A549 (cell line): Measurements from ENCODE around the gene LIPT2. TPM values are rescaled to one million over a fixed set of nuclear protein-coding genes. Genes with fewer than 3 reads are reported as not detected.

Source experiments
- ATAC-seq, 2 experiments: fragments of 200-7000 bp in 1 of 2; fragments of >200 bp in 1 of 2; cut with Nextera tagmentation in 1 of 2; cut with Tn5 transposase in 1 of 2; 3 replicates each; pipeline versions ENCODE4 v1.8.0 to v1.9.1; 2018 to 2020; ENCODE audit warnings: mild to moderate bottlenecking in 1 of 2, moderate library complexity in 1 of 2
- CTCF ChIA-PET: fragments of 300-600 bp; sonication (Branson Sonifier 250); formaldehyde crosslinking; extraction: SDS; loops from one replicate; lab custom pipeline; 2021; ENCODE audit warnings: antibody characterized with exemption, inconsistent platforms; lab: Yijun Ruan, JAX
- POLR2A ChIA-PET: fragments of 350-600 bp; formaldehyde crosslinking; extraction: SDS; loops from one replicate; lab custom pipeline; 2021; ENCODE audit warnings: antibody characterized with exemption, inconsistent platforms; lab: Yijun Ruan, JAX
- DNase-seq, 2 experiments: peaks; one replicate each; pipeline versions ENCODE4 v3.0.0 to v3.0.0-alpha.2; 2011 to 2016; ENCODE audit warnings: low read depth in 1 of 2, low spot score in 1 of 2
- FAIRE-seq: peaks from 2 replicates; lab custom pipeline; 2011; peaks lifted over from hg19 to GRCh38; lab: Jason Lieb, UNC
- H3K27ac ChIP-seq, 2 experiments: fragments of >200 bp; sonication (Bioruptor Twin); formaldehyde crosslinking; 3 replicates each; pipeline ENCODE4 v1.5.1; 2016 to 2017
- H3K4me1 ChIP-seq: fragments of >200 bp; sonication (Bioruptor Twin); formaldehyde crosslinking; 3 replicates; pipeline ENCODE4 v1.6.1; 2016
- H3K4me2 ChIP-seq: fragments of >200 bp; sonication (Bioruptor Twin); formaldehyde crosslinking; 3 replicates; pipeline ENCODE4 v1.6.1; 2016
- H3K4me3 ChIP-seq: fragments of >200 bp; sonication (Bioruptor Twin); formaldehyde crosslinking; 3 replicates; pipeline ENCODE4 v1.5.1; 2016
- H3K9me3 ChIP-seq: fragments of >200 bp; sonication (Bioruptor Twin); formaldehyde crosslinking; 3 replicates; pipeline ENCODE4 v1.6.1; 2016
- ATOH8 ChIP-seq: fragments of 250-450 bp; sonication (Bioruptor Pico); IDR thresholded peaks from 2 replicates; pipeline ENCODE4 v1.5.0; 2020; ENCODE audit warnings: low read depth, mild to moderate bottlenecking, moderate library complexity
- BCL3 ChIP-seq: fragments of >200 bp; sonication (Bioruptor Twin); formaldehyde crosslinking; IDR thresholded peaks from 3 replicates; pipeline ENCODE4 v1.6.1; 2016
- CBX2 ChIP-seq: fragments of 200-600 bp; sonication (generic); IDR thresholded peaks from 2 replicates; pipeline ENCODE4 v1.6.1; 2016; ENCODE audit warnings: low read depth, mild to moderate bottlenecking, borderline replicate concordance
- CBX8 ChIP-seq: fragments of 200-600 bp; sonication (generic); IDR thresholded peaks from 2 replicates; pipeline ENCODE4 v1.6.1; 2016
- CHD4 ChIP-seq: fragments of 200-600 bp; sonication (generic); IDR thresholded peaks from 2 replicates; pipeline ENCODE4 v1.6.1; 2016; ENCODE audit warnings: antibody characterized with exemption, mild to moderate bottlenecking, borderline replicate concordance
- CTCF ChIP-seq: fragments of >200 bp; sonication (Bioruptor Twin); formaldehyde crosslinking; IDR thresholded peaks from 3 replicates; pipeline ENCODE4 v1.5.1; 2016
- EHF ChIP-seq: fragments of 250-450 bp; sonication (Bioruptor Pico); IDR thresholded peaks from 2 replicates; pipeline ENCODE4 v1.5.0; 2020; ENCODE audit warnings: mild to moderate bottlenecking
- ELK1 ChIP-seq: fragments of 150-350 bp; IDR thresholded peaks from 2 replicates; pipeline ENCODE4 v1.6.1; 2014; ENCODE audit warnings: low read depth, mild to moderate bottlenecking, low read length
- EP300 ChIP-seq, 2 experiments: fragments of >200 bp; sonication (Bioruptor Twin); formaldehyde crosslinking; IDR thresholded peaks; 2 replicates in 1 of 2; 3 replicates in 1 of 2; pipeline ENCODE4 v1.6.1; 2016 to 2017
- FOXS1 ChIP-seq: fragments of 250-450 bp; sonication (Bioruptor Pico); IDR thresholded peaks from 2 replicates; pipeline ENCODE4 v1.5.0; 2020; ENCODE audit warnings: mild to moderate bottlenecking, moderate library complexity
- HES2 ChIP-seq: fragments of >200 bp; sonication (Bioruptor Twin); formaldehyde crosslinking; IDR thresholded peaks from 2 replicates; pipeline ENCODE4 v1.6.1; 2016
- JUN ChIP-seq, 2 experiments: fragments of >200 bp; sonication (Bioruptor Twin); formaldehyde crosslinking; IDR thresholded peaks; 2 replicates in 1 of 2; 3 replicates in 1 of 2; pipeline ENCODE4 v1.6.1; 2016 to 2017
- JUNB ChIP-seq: fragments of >200 bp; sonication (Bioruptor Twin); formaldehyde crosslinking; IDR thresholded peaks from 2 replicates; pipeline ENCODE4 v1.6.1; 2016
- KDM5A ChIP-seq: fragments of 200-600 bp; sonication (generic); IDR thresholded peaks from 2 replicates; pipeline ENCODE4 v1.6.1; 2016; ENCODE audit warnings: antibody characterized with exemption, mild to moderate bottlenecking
- MAFK ChIP-seq: fragments of 450-650 bp; IDR thresholded peaks from 2 replicates; pipeline ENCODE4 v1.6.1; 2014; ENCODE audit not compliant: partially characterized antibody
- MAX ChIP-seq: IDR thresholded peaks from 2 replicates; pipeline ENCODE4 v1.6.1; 2012
- MAZ ChIP-seq: fragments of 150-350 bp; IDR thresholded peaks from 2 replicates; pipeline ENCODE4 v1.6.1; 2014; ENCODE audit warnings: antibody characterized with exemption, low read depth, low read length, borderline replicate concordance
- MYC ChIP-seq: IDR thresholded peaks from 2 replicates; pipeline ENCODE4 v1.6.1; 2012; ENCODE audit warnings: mild to moderate bottlenecking, inconsistent platforms, low read length, improper control_type of control experiment, borderline replicate concordance
- NPAS2 ChIP-seq: fragments of 250-450 bp; sonication (Bioruptor Pico); IDR thresholded peaks from 2 replicates; pipeline ENCODE4 v1.8.0; 2022; ENCODE audit warnings: mild to moderate bottlenecking, moderate library complexity, borderline replicate concordance
- NR3C1 ChIP-seq: fragments of >200 bp; sonication (Bioruptor Twin); formaldehyde crosslinking; IDR thresholded peaks from 3 replicates; pipeline ENCODE4 v1.6.1; 2017
- PBX3 ChIP-seq: IDR thresholded peaks from 2 replicates; pipeline ENCODE4 v1.6.1; 2012
- PHF8 ChIP-seq: fragments of 200-600 bp; sonication (generic); IDR thresholded peaks from 2 replicates; pipeline ENCODE4 v1.6.1; 2016; ENCODE audit warnings: low read depth, mild to moderate bottlenecking, antibody characterized with exemption, moderate library complexity, borderline replicate concordance
- POLR2A ChIP-seq: IDR thresholded peaks from 2 replicates; pipeline ENCODE4 v1.6.1; 2012; ENCODE audit warnings: mild to moderate bottlenecking, low read length
- RFX5 ChIP-seq: fragments of 450-650 bp; IDR thresholded peaks from 2 replicates; pipeline ENCODE4 v1.7.1; 2014; ENCODE audit warnings: antibody characterized with exemption, mild to moderate bottlenecking, moderate library complexity
- RNF2 ChIP-seq: fragments of 200-600 bp; sonication (generic); IDR thresholded peaks from 2 replicates; pipeline ENCODE4 v1.6.1; 2016; ENCODE audit warnings: low read depth, mild to moderate bottlenecking, antibody characterized with exemption, moderate library complexity, borderline replicate concordance
- SMC3 ChIP-seq: fragments of >200 bp; sonication (Bioruptor Twin); formaldehyde crosslinking; IDR thresholded peaks from 3 replicates; pipeline ENCODE4 v1.6.1; 2018; ENCODE audit warnings: inconsistent platforms
- SREBF2 ChIP-seq: fragments of 450-650 bp; IDR thresholded peaks from 2 replicates; pipeline ENCODE4 v1.6.1; 2014; ENCODE audit warnings: mild to moderate bottlenecking, moderate library complexity
- TFCP2L1 ChIP-seq: fragments of 250-450 bp; sonication (Bioruptor Pico); IDR thresholded peaks from 2 replicates; pipeline ENCODE4 v1.5.0; 2021; ENCODE audit warnings: mild to moderate bottlenecking
- ZFP36 ChIP-seq: fragments of 450-650 bp; IDR thresholded peaks from 2 replicates; pipeline ENCODE4 v1.6.1; 2014; ENCODE audit warnings: borderline replicate concordance; ENCODE audit not compliant: partially characterized antibody
- WGBS: methylation state at CpG from one replicate; pipeline ENCODE4 v1.1.6; 2017; ENCODE audit errors: missing lambda C conversion rate; 5-methylcytosine and 5-hydroxymethylcytosine counted together
- polyA plus RNA-seq, 4 experiments: library from polyadenylated mRNA; depleted of rRNA in 3 of 4; stranded (reverse); fragments of >200 nt; fragmentation: RNase III in 1 of 4; extraction: RNeasy Plus Mini Kit Qiagen cat#74134 plus additional on column Dnase treatment in 1 of 4; gene quantifications; 2 replicates in 3 of 4; 3 replicates in 1 of 4; pipeline ENCODE4 v1.2.3, GENCODE V29; 2011 to 2017

LIPT2 gene
- polyA plus RNA-seq, 2 of the 4 experiments (the other 2 are of a cell fraction), result 4.8 to 9.8 TPM

GRCh38 chr11:74473382-74474173 is 19.9 kb downstream of the LIPT2 start:
- Histone ChIP-seq H3K4me2 (no peak overlapping the region), H3K27ac (no peak overlapping the region), H3K4me1 (no peaks in the 10 kb centered on the region), H3K9me3 (no peaks in the 10 kb centered on the region), H3K4me3 (no peak overlapping the region)
- DNase-seq, result no peak
- ChIA-PET POLR2A (no interaction called here), CTCF (interaction anchor here (0.7 to 1.4 kb wide), 2 partner anchors 24 to 521 kb away, joined by 3 read pairs; no protein-coding TSS in a partner anchor)
- no peak for FAIRE-seq
- 58% methylated on average over 10 of the region's 10 CpGs for WGBS
- no peak for ATAC-seq
- TF ChIP-seq NR3C1 (no peak), EHF (CRISPR knock-in tag) (no peak), ZFP36 (no peak), PBX3 (no peak), NPAS2 (no peak), MAFK (no peak), ELK1 (no peak), MAX (no peak), SMC3 (no peak), CHD4 (no peak), JUN (IDR thresholded peaks at IDR 0.05) (no peak), HES2 (no peak), RNF2 (no peak), CBX2 (no peak), PHF8 (no peak), TFCP2L1 (no peak), BCL3 (no peak), SREBF2 (no peak)
- TF ChIP-seq, all 56 proteins: peak for 0

- POLR2A ChIA-PET, result interaction anchor here (1.3 kb wide), 1 partner anchor 22 kb away, joined by 3 read pairs; the partner anchor contains the start of gene LIPT2
- Histone ChIP-seq H3K27ac (no peak overlapping the region), H3K4me3 (no peak overlapping the region), H3K4me2 (no peak overlapping the region), H3K4me1 (no peaks in the 10 kb centered on the region), H3K9me3 (no peaks in the 10 kb centered on the region)
- ATAC-seq (no peak), DNase-seq (no peak), FAIRE-seq (no peak)
- CTCF ChIA-PET, result interaction anchor here (1.3 to 2.5 kb wide), 4 partner anchors 13 to 22 kb away, joined by 3 to 11 read pairs (median 6); partner anchors contain the start of gene LIPT2
- TF ChIP-seq EP300 (IDR thresholded peaks at IDR 0.05) (no peak), KDM5A (no peak), ATOH8 (CRISPR knock-in tag) (no peak), FOXS1 (CRISPR knock-in tag) (no peak), MYC (no peak), CBX8 (no peak), MAZ (no peak), RFX5 (no peak), CTCF (no peak), POLR2A (no peak), JUNB (no peak)
- WGBS, result 45% methylated on average over 5 of the region's 5 CpGs
Observed at GRCh38 chr11:74471668-74472429, 21.7 kb downstream of the LIPT2 start.
